ENCODE measurements around the gene MGAT3.

The MGAT3 gene

GRCh38 chr22:39532215-39533073, 75.6 kb downstream of the MGAT3 start, which contains the start of gene RPS19BP1:
Gene RPS19BP1, minus strand, starts transcription at chr22:39532748. Its CDS starts 10 bp downstream, at chr22:39532738.
- DNase-seq: peak; percentile 92 to 96

- no peak for DNase-seq
Observed at GRCh38 chr22:39534092-39534506, 77.3 kb downstream of the MGAT3 start.

DNA sequence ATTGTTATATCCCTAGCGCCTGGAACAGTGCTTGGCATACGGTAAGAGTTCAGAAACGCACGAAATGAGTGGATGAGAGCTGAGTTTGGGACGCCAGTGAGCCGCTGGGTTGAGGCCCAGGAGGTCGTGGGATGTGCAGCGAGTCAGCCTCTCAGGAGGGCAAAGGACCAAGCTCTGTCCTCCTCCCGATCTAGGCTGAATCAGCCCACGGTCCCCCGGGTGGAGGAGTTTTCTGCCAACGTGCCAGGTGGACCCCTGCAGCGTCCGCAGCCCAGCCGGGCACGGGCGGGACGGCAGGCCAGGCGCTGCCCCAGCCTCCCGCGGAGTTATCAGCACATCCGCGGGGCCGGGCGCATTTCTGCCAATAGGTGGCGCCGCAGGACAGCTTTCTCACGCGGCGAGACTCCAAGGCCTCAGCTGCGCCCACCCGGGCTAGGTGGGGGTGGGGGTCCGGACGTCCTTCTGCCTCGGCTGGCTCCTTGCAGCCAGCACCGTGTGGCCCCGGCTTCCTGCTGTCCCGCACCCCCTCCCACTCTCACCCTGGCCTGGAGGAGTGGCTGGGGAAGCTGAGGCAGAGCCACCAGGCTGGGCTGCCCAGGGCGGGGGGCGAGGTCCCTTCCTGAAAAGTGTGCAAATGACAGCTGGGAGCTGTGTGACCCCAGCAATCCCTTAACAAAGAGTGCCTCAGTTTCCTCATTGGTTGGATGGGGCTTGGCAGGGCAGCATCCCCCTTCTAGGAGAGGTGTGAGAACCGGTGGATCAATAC, 78.0 kb downstream of the MGAT3 start:
- DNase-seq: peak; percentile 31 to 84

- DNase-seq: no peak
Observed at GRCh38 chr22:39535357-39535725, 78.5 kb downstream of the MGAT3 start.

DNA sequence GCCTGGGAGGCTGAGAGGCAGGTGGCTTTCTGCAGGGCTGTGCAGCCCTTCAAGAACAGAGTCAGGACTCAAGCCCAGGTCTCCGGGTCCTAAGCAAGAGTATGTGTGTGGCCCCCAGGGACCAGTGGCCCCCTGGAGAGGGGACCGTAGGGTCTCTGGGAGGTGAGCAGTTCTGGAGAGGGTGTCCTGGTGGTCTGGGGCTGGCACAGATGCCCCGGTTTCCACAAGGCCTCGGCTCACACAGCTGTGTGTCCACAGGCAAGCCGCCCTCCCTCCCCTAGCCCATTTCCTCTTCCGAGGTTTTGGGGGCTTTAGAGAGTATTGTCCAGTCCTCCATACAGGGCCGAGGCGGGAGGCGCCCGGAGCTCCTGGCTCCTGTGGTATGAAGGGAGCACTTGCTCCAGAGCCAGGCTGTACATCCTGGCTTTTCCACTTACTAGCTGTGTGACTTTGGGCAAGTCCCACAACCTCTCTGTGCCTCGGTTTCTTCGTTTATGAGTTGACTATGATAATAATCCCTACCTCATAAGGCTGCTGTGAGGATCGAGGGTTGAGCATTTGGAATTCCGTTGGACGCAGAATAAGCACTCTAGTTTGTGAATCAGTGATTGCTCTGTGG, 79.1 kb downstream of the MGAT3 start:
- DNase-seq: no peak

DNA sequence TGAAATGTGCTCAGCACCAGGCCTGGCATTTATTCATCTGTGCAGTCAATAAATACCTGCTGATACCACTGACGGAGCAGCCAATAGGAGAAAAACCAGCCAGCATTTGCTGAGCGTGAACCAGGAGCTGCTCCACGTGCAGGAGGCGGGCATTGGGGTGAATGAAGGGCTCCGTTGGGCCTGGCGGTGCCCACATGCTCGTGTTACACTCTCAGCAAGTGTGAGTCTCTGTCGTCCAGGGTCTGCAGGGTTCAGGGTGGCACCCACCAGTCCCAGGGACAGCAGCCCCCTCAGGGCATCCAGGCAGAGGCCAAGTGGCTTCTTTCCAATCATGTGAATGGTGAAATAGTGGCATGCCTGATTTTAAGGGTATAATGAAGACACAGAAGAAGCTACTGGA, 79.9 kb downstream of the MGAT3 start:
- no peak for DNase-seq

- no peak for DNase-seq
Observed at GRCh38 chr22:39537975-39538374, 81.2 kb downstream of the MGAT3 start.
